ENCODE measurements around the gene MKRN2OS.

Gene MKRN2OS

DNA sequence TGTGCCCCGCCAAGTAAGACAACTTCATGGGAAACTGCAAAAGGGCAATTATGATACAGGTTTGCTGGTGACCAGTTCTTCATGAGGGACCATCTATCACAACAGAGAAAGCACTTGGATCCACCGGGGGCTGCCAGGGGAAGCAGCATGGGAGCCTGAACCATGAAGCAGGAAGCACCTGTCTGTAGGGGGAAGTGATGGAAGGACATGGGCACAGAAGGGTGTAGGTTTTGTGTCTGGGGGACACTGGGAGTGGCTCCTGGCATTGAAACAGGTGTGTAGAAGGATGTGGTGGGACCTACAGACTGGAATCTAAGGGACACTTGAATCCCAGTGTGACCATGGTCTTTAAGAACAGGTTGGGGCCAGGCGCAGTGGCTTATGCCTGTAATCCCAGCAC lies 34.2 kb upstream of the MKRN2OS start:
- Histone ChIP-seq H3K27ac (no peak overlapping the region), H3K4me3 (no peak overlapping the region)
- no peak for DNase-seq (ENCODE audit: low spot score)
- TF ChIP-seq, protein P1, sequence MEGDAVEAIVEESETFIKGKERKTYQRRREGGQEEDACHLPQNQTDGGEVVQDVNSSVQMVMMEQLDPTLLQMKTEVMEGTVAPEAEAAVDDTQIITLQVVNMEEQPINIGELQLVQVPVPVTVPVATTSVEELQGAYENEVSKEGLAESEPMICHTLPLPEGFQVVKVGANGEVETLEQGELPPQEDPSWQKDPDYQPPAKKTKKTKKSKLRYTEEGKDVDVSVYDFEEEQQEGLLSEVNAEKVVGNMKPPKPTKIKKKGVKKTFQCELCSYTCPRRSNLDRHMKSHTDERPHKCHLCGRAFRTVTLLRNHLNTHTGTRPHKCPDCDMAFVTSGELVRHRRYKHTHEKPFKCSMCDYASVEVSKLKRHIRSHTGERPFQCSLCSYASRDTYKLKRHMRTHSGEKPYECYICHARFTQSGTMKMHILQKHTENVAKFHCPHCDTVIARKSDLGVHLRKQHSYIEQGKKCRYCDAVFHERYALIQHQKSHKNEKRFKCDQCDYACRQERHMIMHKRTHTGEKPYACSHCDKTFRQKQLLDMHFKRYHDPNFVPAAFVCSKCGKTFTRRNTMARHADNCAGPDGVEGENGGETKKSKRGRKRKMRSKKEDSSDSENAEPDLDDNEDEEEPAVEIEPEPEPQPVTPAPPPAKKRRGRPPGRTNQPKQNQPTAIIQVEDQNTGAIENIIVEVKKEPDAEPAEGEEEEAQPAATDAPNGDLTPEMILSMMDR (IDR thresholded peaks at IDR 0.05), result no peak

DNA sequence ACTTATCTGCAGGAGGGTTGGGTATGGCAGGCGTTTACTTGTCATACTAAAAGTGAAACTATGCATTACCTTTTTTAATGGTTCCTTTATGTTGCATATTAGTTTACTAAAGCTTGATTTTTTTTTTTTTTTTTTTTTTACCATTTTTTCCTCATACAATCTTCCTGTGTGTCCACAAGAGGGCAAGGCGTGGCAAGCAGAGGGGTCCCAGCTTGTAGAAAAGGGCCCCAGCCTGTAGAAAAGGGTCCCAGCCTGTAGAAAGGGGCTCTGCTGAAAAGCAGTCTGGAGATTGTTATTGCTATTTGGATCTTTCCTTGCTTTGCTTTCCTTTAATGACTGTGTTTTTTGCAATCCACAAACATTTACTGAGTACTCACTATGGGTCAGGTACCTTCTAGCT lies 33.4 kb upstream of the MKRN2OS start:
- no peak for DNase-seq (ENCODE audit: low spot score)
- H3K27ac ChIP-seq, result no peak overlapping the region
- TF ChIP-seq, protein P1 (IDR thresholded peaks at IDR 0.05), result no peak
- H3K4me3 ChIP-seq, result no peak overlapping the region

DNA sequence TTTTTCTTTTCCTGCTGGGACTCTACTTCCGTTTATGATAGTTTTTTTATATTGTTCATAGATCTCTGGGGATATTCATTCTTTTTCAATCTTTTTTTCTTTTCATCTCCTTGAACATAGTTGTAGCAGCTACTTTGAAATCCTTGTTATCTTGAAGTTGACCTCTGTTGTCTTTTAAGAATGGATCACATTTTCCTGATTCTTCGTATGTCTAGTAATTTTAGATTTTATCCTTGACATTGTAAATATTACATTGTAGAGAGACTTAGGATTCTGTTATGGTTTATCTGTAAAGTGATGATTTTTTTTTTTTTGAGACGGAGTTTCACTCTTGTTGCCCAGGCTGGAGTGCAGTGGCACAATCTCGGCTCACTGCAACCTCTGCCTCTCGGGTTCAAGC lies 32.1 kb upstream of the MKRN2OS start:
- no peak for DNase-seq (ENCODE audit: low spot score)
- Histone ChIP-seq H3K27ac (no peak overlapping the region), H3K4me3 (no peak overlapping the region)
- TF ChIP-seq, protein P1 (IDR thresholded peaks at IDR 0.05), result no peak

DNA sequence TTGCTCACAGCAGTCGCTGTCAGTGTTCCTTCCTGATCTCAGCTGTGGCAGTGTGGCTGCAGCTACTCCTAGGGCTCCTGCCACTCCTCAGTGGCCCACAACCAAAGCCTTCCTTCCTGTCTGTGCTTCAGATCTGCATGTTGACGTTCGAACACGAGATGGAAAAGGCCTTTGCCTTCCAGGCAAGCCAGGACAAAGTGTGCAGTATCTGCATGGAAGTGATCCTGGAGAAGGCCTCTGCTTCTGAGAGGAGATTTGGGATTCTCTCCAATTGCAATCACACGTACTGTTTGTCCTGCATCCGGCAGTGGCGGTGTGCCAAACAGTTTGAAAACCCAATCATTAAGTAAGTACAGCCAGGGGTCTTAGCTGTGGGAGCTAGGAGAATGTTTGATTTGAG lies 29.4 kb upstream of the MKRN2OS start:
- no peak overlapping the region for H3K27ac ChIP-seq
- no peak overlapping the region for H3K4me3 ChIP-seq
- DNase-seq (ENCODE audit: low spot score), result no peak
- TF ChIP-seq, protein P1 (IDR thresholded peaks at IDR 0.05), result no peak

DNA sequence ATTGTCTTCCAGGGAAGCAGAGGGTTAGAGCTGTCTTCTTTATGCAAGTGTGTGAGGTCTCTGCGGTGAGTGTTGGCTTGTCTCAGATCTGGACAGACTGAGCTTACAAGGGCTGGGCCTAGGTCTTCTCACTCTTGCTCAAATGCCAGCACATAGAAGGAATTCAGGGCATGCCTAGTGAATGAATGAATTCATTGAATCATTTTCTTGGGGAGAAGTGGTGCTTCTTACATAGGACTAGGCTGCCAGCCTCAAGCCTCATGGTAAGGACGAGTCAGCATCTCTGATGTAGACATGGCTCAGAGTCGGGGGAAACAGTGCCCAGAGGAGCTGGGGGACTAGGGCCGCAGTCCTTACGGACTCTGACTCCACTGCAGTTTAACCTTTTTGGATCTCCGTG lies 28.8 kb upstream of the MKRN2OS start:
- no peak overlapping the region for H3K4me3 ChIP-seq
- H3K27ac ChIP-seq, result no peak overlapping the region

DNA sequence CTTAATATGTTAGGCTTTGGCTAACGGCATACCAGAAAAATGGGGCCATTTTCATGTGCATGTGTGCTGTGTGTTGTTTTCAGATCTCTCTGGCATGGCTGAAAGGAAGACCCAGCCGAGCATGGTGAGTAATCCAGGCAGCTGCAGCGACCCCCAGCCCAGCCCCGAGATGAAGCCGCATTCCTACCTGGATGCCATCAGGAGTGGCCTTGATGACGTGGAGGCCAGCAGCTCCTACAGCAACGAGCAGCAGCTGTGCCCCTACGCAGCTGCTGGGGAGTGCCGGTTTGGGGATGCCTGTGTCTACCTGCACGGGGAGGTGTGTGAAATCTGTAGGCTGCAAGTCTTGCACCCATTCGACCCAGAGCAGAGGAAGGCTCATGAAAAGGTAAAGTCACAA lies 26.7 kb upstream of the MKRN2OS start:
- DNase-seq (ENCODE audit: low spot score), result no peak
- Histone ChIP-seq H3K27ac (no peak overlapping the region), H3K4me3 (no peak overlapping the region)
- TF ChIP-seq, protein P1 (IDR thresholded peaks at IDR 0.05), result no peak

More for the DNA sequence above, 28.8 kb upstream of the MKRN2OS start:
- TF ChIP-seq, protein P1 (IDR thresholded peaks at IDR 0.05), result no peak
- no peak for DNase-seq (ENCODE audit: low spot score)

DNA sequence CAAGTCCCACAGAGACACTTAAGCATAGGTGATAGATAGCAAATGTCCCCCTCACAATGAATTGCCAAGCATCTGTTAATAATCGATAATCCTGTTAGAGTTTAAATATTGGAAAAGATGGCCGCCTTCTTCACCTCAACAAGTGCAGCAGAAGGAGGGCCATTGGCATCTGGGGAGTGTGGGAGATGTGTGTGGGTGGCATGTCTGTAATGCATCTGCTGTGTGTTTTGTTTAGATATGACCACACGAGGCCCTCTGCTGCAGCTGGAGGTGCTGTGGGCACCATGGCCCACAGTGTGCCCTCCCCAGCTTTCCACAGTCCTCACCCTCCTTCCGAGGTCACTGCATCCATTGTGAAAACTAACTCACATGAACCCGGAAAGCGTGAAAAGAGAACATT lies 24.5 kb upstream of the MKRN2OS start:
- no peak for DNase-seq (ENCODE audit: low spot score)

More for the DNA sequence above, 24.5 kb upstream of the MKRN2OS start:
- Histone ChIP-seq H3K4me3 (no peak overlapping the region), H3K27ac (no peak overlapping the region)
- TF ChIP-seq, protein P1 (IDR thresholded peaks at IDR 0.05), result no peak

Data from coronary artery (tissue), 2 donors.